SW 1271 (cell line): ENCODE results near the gene DDX6.

ENCODE experiments used
- DNase-seq, 2 experiments: peaks; one replicate each; lab custom pipeline; 2025; lab: John Stamatoyannopoulos, UW

The DDX6 gene

DNA sequence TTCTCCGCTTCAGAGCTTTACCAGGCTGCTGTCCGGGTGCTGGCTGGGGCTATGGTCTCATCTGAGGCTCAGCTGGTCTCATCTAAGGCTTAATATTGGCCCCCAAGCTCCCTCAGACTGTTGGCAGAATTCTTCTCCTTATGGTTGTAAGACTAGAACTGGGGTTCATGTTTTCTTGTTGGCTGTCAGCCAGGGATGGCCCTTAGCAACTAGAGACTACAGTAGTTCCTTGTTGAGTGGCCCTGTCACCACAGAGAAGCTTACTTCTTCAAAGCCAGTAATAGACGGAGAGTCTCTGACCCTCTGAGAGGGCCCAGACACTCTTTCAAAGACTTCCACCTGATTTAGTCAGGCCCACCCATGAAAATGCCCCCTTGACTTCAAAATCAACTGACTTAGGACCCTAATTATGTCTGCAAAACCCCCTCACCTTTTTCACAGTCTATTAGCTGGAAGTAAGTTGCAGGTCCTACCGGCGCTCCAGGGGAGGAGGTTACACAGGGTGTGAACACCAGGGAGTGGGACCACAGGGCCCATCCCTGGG, 87.3 kb downstream of the DDX6 start:
- no peak for DNase-seq

DNA sequence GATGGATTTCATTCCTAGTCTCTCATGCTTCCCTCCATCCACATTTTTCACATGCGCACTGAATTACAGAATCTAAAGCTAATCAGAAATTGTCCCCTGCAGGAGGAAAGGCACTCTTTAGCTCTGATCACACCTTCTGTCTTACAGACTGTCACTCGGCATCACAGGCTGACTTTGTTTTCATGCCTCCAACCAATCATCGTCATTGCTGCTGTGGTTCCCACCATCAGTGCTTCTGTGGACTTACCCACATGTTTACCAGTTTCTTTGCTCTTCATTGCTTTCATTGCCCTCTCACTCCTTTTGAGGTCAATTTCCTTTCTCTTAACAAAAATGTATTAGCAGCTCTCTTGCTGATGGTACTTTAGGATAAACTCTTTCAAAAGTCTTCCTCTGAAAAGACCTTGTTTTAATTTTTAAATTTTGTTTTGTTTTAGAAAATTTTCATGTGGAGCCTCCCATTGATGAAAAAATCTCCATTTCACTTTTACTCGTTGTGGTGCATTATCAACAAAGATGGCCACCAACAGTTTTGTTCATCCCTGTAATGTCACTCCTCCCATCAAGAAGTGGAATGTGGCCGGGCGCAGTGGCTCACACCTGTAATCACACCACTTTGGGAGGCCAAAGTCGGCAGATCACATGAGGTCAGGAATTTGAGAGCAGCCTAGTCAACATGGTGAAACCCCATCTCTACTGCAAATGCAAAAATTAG, 91.3 kb downstream of the DDX6 start:
- no peak for DNase-seq
